ENCODE results near the gene IGLL1.

DNA sequence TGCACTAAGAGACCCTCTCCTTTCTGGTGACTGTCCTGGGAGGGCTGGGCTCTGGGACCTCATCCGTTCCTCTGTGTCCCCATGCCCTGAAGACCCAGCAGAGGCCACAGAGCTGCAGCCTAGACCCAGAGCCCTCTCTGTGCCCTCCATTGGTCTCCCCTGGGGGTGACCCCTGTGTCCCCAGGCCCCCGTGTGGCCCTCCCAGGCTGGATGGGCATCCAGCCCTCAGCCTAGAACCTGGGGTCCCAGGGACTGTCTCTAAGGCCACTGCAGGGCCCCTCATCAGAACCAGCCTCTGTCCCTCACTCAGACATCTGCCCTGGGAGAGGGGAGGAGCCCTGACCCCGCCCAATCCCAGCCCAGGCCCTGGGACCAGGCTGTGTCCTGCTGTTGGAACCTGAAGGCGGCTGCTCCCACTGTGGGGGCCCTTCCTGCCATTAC is 5.7 kb downstream of the IGLL1 start:
- TF ChIP-seq, protein P1, sequence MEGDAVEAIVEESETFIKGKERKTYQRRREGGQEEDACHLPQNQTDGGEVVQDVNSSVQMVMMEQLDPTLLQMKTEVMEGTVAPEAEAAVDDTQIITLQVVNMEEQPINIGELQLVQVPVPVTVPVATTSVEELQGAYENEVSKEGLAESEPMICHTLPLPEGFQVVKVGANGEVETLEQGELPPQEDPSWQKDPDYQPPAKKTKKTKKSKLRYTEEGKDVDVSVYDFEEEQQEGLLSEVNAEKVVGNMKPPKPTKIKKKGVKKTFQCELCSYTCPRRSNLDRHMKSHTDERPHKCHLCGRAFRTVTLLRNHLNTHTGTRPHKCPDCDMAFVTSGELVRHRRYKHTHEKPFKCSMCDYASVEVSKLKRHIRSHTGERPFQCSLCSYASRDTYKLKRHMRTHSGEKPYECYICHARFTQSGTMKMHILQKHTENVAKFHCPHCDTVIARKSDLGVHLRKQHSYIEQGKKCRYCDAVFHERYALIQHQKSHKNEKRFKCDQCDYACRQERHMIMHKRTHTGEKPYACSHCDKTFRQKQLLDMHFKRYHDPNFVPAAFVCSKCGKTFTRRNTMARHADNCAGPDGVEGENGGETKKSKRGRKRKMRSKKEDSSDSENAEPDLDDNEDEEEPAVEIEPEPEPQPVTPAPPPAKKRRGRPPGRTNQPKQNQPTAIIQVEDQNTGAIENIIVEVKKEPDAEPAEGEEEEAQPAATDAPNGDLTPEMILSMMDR (optimal IDR thresholded peaks at IDR 0.05 in 1 of 3, IDR thresholded peaks at IDR 0.05 in 1 of 3, conservative IDR thresholded peaks at IDR 0.05 in 1 of 3; ENCODE audit: extremely low read depth in 1 of 3, insufficient read depth in 2 of 3, low read length in 3 of 3) = no peak
- TF ChIP-seq EZH2 (IDR thresholded peaks at IDR 0.05; ENCODE audit: low read length) = no peak
